Subcutaneous adipose tissue (tissue), 4 donors: ENCODE results near the gene NPR3. TPM values are rescaled to one million over a fixed set of nuclear protein-coding genes. Genes with fewer than 3 reads are reported as not detected.

Source experiments
- CTCF ChIP-seq: fragments of 450-650 bp; IDR thresholded peaks from one replicate; pipeline ENCODE4 v1.5.1; 2016; ENCODE audit warnings: low read depth, mild to moderate bottlenecking, control low read depth, antibody characterized with exemption, moderate library complexity
- total RNA-seq, 4 donors: library from RNA; depleted of rRNA; stranded (reverse); fragments of >200 nt; gene quantifications; one replicate each; pipeline ENCODE4 v1.1.0, GENCODE V29; 2016

NPR3 gene
- total RNA-seq, 4 donors from 2014 or later = 5.6 to 45.4 (median 23.0) TPM

DNA sequence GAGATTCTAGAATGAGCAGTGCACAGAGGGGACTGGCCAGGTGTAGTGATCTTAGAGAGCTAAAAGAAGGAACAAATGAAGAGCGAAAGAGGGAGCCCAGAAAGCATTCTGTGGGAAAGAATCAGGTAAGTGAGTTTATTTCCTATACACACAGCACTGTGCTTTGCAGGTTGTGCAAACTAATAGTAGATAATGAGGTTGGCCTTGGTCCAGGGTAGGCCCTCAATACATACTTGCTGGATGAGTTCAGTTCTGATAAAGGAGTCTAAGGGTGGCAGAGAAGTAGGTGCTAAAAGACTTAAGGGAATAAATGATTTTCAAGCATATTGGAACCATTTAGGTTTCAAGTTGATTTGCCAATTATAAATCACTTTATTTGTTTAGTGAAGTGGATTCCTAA is 122.0 kb downstream of the NPR3 start:
- TF ChIP-seq CTCF = no peak

GRCh38 chr5:32833663-32834062 is 122.5 kb downstream of the NPR3 start:
- TF ChIP-seq CTCF = no peak

DNA sequence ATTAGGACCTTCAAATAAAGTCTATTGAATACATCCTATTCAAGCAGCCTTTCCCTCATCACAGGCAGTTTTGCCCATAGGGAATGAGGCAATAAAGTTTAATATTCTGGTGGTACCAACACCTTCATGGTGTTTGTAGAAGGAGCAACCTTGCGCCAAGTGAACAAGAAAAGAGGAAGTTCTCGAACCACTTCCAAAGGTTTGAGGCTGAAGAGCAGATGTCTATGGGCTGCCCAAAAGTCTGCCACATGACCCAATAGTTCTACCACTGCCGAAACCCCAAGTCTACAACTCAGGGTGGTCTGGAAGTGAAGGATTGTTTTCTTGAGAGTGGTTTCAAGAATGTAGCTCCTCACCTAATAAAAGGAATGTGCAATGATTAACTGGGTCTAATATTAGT is 123.1 kb downstream of the NPR3 start:
- TF ChIP-seq CTCF = no peak

DNA sequence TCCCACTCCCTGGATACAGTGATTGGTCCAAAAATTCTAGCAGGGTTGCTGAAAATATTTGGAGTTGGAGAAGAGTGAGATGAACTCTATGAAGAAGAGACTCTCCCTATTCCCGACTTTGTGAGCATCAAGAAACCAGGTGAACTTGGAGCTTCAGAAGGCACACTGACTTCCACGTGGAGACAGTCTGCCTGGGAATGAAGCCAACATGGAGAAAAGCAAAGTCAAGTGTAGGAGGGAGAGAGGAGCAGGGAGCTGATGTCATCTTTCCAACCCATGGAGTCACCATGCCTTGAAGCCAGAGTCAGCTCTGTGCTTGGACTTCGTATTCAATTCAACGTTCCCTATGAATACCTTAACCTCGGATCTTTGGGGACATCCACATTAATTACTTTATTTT is 125.1 kb downstream of the NPR3 start:
- TF ChIP-seq CTCF = no peak

DNA sequence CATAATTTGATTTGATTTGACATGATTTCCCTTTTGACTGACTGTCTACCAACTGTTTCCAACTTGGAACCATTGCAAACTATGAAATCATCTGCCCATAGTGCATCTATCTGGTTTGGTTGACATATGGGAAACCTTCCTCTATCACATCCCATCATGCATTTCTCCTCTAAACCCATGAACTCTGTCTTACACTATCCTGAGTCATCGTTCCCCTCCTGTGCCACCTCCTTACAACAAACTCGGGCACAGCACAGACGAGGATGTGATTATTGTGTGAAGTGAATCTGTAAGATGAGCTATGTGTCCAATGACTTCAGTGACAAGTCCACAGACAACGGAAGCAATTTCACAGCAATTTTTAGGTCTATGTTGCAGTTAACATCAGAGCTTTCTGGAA is 126.1 kb downstream of the NPR3 start:
- no peak for TF ChIP-seq CTCF

- TF ChIP-seq CTCF = no peak
These were observed 128.0 kb downstream of the NPR3 start for GRCh38 chr5:32839106-32839505.

DNA sequence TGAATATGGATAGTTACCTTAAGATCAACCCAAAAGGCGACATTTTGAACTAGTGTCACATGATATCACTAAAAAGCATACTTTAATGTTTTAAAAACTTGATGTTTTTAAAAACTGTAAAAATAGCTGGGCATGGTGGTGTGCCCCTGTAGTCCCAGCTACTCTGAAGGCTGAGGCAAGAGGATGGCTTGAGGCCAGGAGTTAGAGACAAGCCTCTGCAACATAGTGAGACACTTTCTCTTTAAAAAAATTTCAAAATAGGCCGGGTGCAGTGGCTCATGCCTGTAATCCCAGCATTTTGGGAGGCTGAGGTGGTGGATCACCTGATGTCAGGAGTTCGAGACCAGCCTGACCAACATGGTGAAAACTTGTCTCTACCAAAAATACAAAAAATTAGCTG is 129.5 kb downstream of the NPR3 start:
- no peak for TF ChIP-seq CTCF

Other genes starting within 250 kb of the NPR3 start
- 100 to 1,000 TPM; 142 to 466 (median 206) TPM for gene SUB1, start 125.8 kb upstream of the NPR3 start, total RNA-seq